H9 (cell line): ENCODE results near the gene EDARADD. TPM values are rescaled to one million over a fixed set of nuclear protein-coding genes. Genes with fewer than 3 reads are reported as not detected.

Source experiments
- DNase-seq: peaks from one replicate; pipeline ENCODE4 v3.0.0-alpha.2; 2017
- H2AFZ ChIP-seq: one replicate; pipeline ENCODE4 v1.6.1; 2013; ENCODE audit warnings: mild to moderate bottlenecking, low read length, control low read depth, moderate library complexity
- H2AK5ac ChIP-seq: 2 replicates; pipeline ENCODE4 v1.6.1; 2013; ENCODE audit warnings: low read length, control low read depth, mixed read lengths; ENCODE audit not compliant: insufficient read length
- H2BK120ac ChIP-seq: one replicate; pipeline ENCODE4 v1.6.1; 2013; ENCODE audit warnings: low read depth, mild to moderate bottlenecking, low read length, control low read depth, inconsistent platforms; ENCODE audit not compliant: poor library complexity, severe bottlenecking
- H2BK12ac ChIP-seq: 2 replicates; pipeline ENCODE4 v1.6.1; 2013; ENCODE audit warnings: low read length, control low read depth, mixed read lengths, low read depth; ENCODE audit not compliant: insufficient read length
- H2BK15ac ChIP-seq: 2 replicates; pipeline ENCODE4 v1.6.1; 2013; ENCODE audit warnings: low read depth, low read length, control low read depth
- H2BK20ac ChIP-seq: one replicate; pipeline ENCODE4 v1.6.1; 2013; ENCODE audit warnings: low read depth, mild to moderate bottlenecking, low read length, control low read depth, inconsistent platforms; ENCODE audit not compliant: poor library complexity, severe bottlenecking
- H2BK5ac ChIP-seq: 2 replicates; pipeline ENCODE4 v1.6.1; 2013; ENCODE audit warnings: low read length, control low read depth, mixed read lengths; ENCODE audit not compliant: insufficient read length
- H3K14ac ChIP-seq: 2 replicates; pipeline ENCODE4 v1.6.1; 2013; ENCODE audit warnings: low read length, control low read depth; ENCODE audit not compliant: insufficient read depth
- H3K18ac ChIP-seq: 2 replicates; pipeline ENCODE4 v1.6.1; 2013; ENCODE audit warnings: low read depth, mild to moderate bottlenecking, mixed read lengths, low read length, control low read depth; ENCODE audit not compliant: insufficient read length
- H3K23ac ChIP-seq: 2 replicates; pipeline ENCODE4 v1.6.1; 2013; ENCODE audit warnings: low read length, control low read depth, mixed read lengths, low read depth; ENCODE audit not compliant: insufficient read length
- H3K23me2 ChIP-seq: 2 replicates; pipeline ENCODE4 v1.6.1; 2013; ENCODE audit warnings: low read depth, mild to moderate bottlenecking, mixed read lengths, low read length, control low read depth; ENCODE audit not compliant: insufficient read length, poor library complexity, severe bottlenecking
- H3K27ac ChIP-seq: 2 replicates; pipeline ENCODE4 v1.5.1; 2013; ENCODE audit warnings: low read length, control low read depth, mixed read lengths, low read depth; ENCODE audit not compliant: insufficient read length
- H3K27me3 ChIP-seq: 2 replicates; pipeline ENCODE4 v1.6.1; 2013; ENCODE audit warnings: low read length, control low read depth, inconsistent platforms; ENCODE audit not compliant: insufficient read depth
- H3K4ac ChIP-seq: 2 replicates; pipeline ENCODE4 v1.6.1; 2013; ENCODE audit warnings: low read depth, mild to moderate bottlenecking, control low read depth, inconsistent platforms, low read length, moderate library complexity
- H3K4me1 ChIP-seq: 2 replicates; pipeline ENCODE4 v1.6.1; 2013; ENCODE audit warnings: low read length, control low read depth, inconsistent platforms; ENCODE audit not compliant: insufficient read depth
- H3K4me2 ChIP-seq: 2 replicates; pipeline ENCODE4 v1.6.1; 2013; ENCODE audit warnings: low read length, control low read depth, mixed read lengths; ENCODE audit not compliant: insufficient read length, insufficient read depth
- H3K56ac ChIP-seq: 2 replicates; pipeline ENCODE4 v1.6.1; 2013; ENCODE audit warnings: low read depth, mild to moderate bottlenecking, mixed read lengths, low read length, control low read depth; ENCODE audit not compliant: insufficient read length
- H3K79me1 ChIP-seq: 2 replicates; pipeline ENCODE4 v1.6.1; 2013; ENCODE audit warnings: low read depth, mild to moderate bottlenecking, moderate library complexity, low read length, control low read depth, inconsistent platforms; ENCODE audit not compliant: insufficient read depth, poor library complexity, severe bottlenecking
- H3K79me2 ChIP-seq: 2 replicates; pipeline ENCODE4 v1.6.1; 2013; ENCODE audit warnings: low read length, control low read depth, inconsistent platforms; ENCODE audit not compliant: insufficient read depth
- H3K9ac ChIP-seq: 2 replicates; pipeline ENCODE4 v1.6.1; 2013; ENCODE audit warnings: low read length, control low read depth, mixed read lengths; ENCODE audit not compliant: insufficient read length; ENCODE audit errors: extremely low read depth
- H3K9me3 ChIP-seq: one replicate; pipeline ENCODE4 v1.6.1; 2013; ENCODE audit warnings: low read depth, low read length, inconsistent platforms; ENCODE audit not compliant: control insufficient read depth
- H3T11ph ChIP-seq: one replicate; pipeline ENCODE4 v1.6.1; 2013; ENCODE audit warnings: mild to moderate bottlenecking, low read length, control low read depth, inconsistent platforms
- H4K20me1 ChIP-seq: one replicate; pipeline ENCODE4 v1.6.1; 2013; ENCODE audit not compliant: control insufficient read depth, insufficient read length, insufficient read depth
- H4K5ac ChIP-seq: 2 replicates; pipeline ENCODE4 v1.6.1; 2013; ENCODE audit warnings: low read depth, mild to moderate bottlenecking, mixed read lengths, low read length, control low read depth; ENCODE audit not compliant: insufficient read length
- H4K8ac ChIP-seq: replicated peaks from 2 replicates; pipeline ENCODE4 v1.6.1; 2013; ENCODE audit warnings: low read length, control low read depth, mixed read lengths, low read depth; ENCODE audit not compliant: insufficient read length
- H4K91ac ChIP-seq: 2 replicates; pipeline ENCODE4 v1.6.1; 2013; ENCODE audit warnings: low read depth, mild to moderate bottlenecking, moderate library complexity, mixed read lengths, low read length, control low read depth; ENCODE audit not compliant: insufficient read length
- H3K27ac Mint-ChIP-seq, 3 experiments: 2 replicates in 2 of 3; 3 replicates in 1 of 3; pipeline ENCODE4 v1.8.0; 2020 to 2021; ENCODE audit warnings: mixed read lengths in 3 of 3, mild to moderate bottlenecking in 1 of 3, moderate library complexity in 1 of 3
- H3K27me3 Mint-ChIP-seq: 2 replicates; pipeline ENCODE4 v1.8.0; 2021; ENCODE audit warnings: low read depth, mild to moderate bottlenecking, moderate library complexity, mixed read lengths
- H3K36me3 Mint-ChIP-seq, 3 experiments: 2 replicates in 2 of 3; 3 replicates in 1 of 3; pipeline ENCODE4 v1.8.0; 2020 to 2021; ENCODE audit warnings: low read depth in 3 of 3, mixed read lengths in 3 of 3; ENCODE audit not compliant: insufficient read depth in 1 of 3
- H3K4me1 Mint-ChIP-seq, 2 experiments: 2 replicates each; pipeline ENCODE4 v1.8.0; 2020; ENCODE audit warnings: mixed read lengths in 2 of 2
- H3K4me3 Mint-ChIP-seq, 2 experiments: 2 replicates in 1 of 2; 3 replicates in 1 of 2; pipeline ENCODE4 v1.8.0; 2020 to 2021; ENCODE audit warnings: mild to moderate bottlenecking in 2 of 2, mixed read lengths in 2 of 2, moderate library complexity in 1 of 2
- H3K9me3 Mint-ChIP-seq, 2 experiments: 2 replicates in 1 of 2; 3 replicates in 1 of 2; pipeline ENCODE4 v1.8.0; 2020; ENCODE audit warnings: mild to moderate bottlenecking in 2 of 2, mixed read lengths in 2 of 2, moderate library complexity in 1 of 2
- CTCF ChIP-seq: fragments of 200-600 bp; sonication (generic); conservative IDR thresholded peaks from 3 replicates; pipeline ENCODE4 v1.8.0; 2021; ENCODE audit warnings: antibody characterized with exemption, mild to moderate bottlenecking
- WGBS: extraction: QIAGEN DNeasy Blood & Tissue Kit; methylation state at CpG from one replicate; pipeline ENCODE4 v1.1.7; 2013; ENCODE audit warnings: missing lambda C conversion rate, low lambda C conversion rate, mixed read lengths; ENCODE audit not compliant: insufficient read length; ENCODE audit errors: extremely low coverage; 5-methylcytosine and 5-hydroxymethylcytosine counted together
- total RNA-seq: library from RNA; stranded (reverse); gene quantifications from 2 replicates; pipeline ENCODE4 v1.2.1, GENCODE V29; 2021

EDARADD gene
- total RNA-seq, 1 experiment from 2014 or later = 3.8 TPM

- Mint-ChIP-seq H3K27ac (no peak overlapping the region), H3K36me3 (peaks cover 0 to 4% (median 0%) of the 10 kb centered on the region in 3 experiments; a peak in 2 of 7 replicates), H3K4me3 (no peak overlapping the region), H3K27me3 (no peaks in the 10 kb centered on the region), H3K9me3 (no peaks in the 10 kb centered on the region), H3K4me1 (peaks cover 2% of the 10 kb centered on the region in 2 experiments; a peak in 1 of 4 replicates)
- H3K9ac ChIP-seq = no peak overlapping the region
- H3K79me1 ChIP-seq = no peaks in the 10 kb centered on the region
- no peak overlapping the region for H3K14ac ChIP-seq
- H4K5ac ChIP-seq = no peak overlapping the region
- H4K8ac ChIP-seq = no peak overlapping the region
- H3K18ac ChIP-seq = no peak overlapping the region
- no peaks in the 10 kb centered on the region for H3K27me3 ChIP-seq
- no peak overlapping the region for H4K91ac ChIP-seq
- no peak overlapping the region for H2BK12ac ChIP-seq
- no peak overlapping the region for H3K4me2 ChIP-seq
- no peaks in the 10 kb centered on the region for H3K9me3 ChIP-seq
- no peak overlapping the region for H2BK20ac ChIP-seq
- no peaks in the 10 kb centered on the region for H4K20me1 ChIP-seq
- no peak overlapping the region for H2AFZ ChIP-seq
- H3K79me2 ChIP-seq = no peaks in the 10 kb centered on the region
- H2BK5ac ChIP-seq = no peak overlapping the region
- H3T11ph ChIP-seq = no peak overlapping the region
- H2BK120ac ChIP-seq = no peak overlapping the region
- TF ChIP-seq CTCF = no peak
- H3K4me1 ChIP-seq = no peaks in the 10 kb centered on the region
- no peak overlapping the region for H3K23ac ChIP-seq
- H2BK15ac ChIP-seq = no peak overlapping the region
- no peaks in the 10 kb centered on the region for H3K23me2 ChIP-seq
- H2AK5ac ChIP-seq = no peak overlapping the region
- no peak overlapping the region for H3K27ac ChIP-seq
- H3K4ac ChIP-seq = no peak overlapping the region
- H3K56ac ChIP-seq = no peak overlapping the region
- no peak for DNase-seq
- no CpG with 5 or more reads among the region's 4 CpGs for WGBS
Observed at GRCh38 chr1:236534151-236534651, 140.1 kb downstream of the EDARADD start.

Other genes starting within 250 kb of the EDARADD start
- 1.3 and 1.5 TPM in 2 replicates for gene ERO1B, start 112.3 kb upstream of the EDARADD start, total RNA-seq
- 14.2 and 15.3 TPM in 2 replicates for gene LGALS8, start 129.7 kb downstream of the EDARADD start, total RNA-seq
- 84.8 and 88.2 TPM in 2 replicates for gene HEATR1, start 210.2 kb downstream of the EDARADD start, total RNA-seq